HEK293T (cell line): ENCODE measurements around the gene TTC13.
A peak's percentile ranks its signal among the peaks of the same experiment; 100 is the strongest.

Experiments used
- CTCF ChIA-PET: fragments of 350-600 bp; formaldehyde crosslinking; extraction: SDS; loops from one replicate; lab custom pipeline; 2021; ENCODE audit warnings: antibody characterized with exemption, inconsistent platforms; lab: Yijun Ruan, JAX
- POLR2A ChIA-PET: fragments of 350-600 bp; formaldehyde crosslinking; extraction: SDS; loops from one replicate; lab custom pipeline; 2020; ENCODE audit warnings: antibody characterized with exemption, inconsistent platforms; lab: Yijun Ruan, JAX
- DNase-seq: peaks from one replicate; pipeline ENCODE4 v3.0.0; 2012; ENCODE audit warnings: mixed read lengths; ENCODE audit errors: extremely low spot score
- ARNT ChIP-seq: fragments of 450-650 bp; IDR thresholded peaks from 2 replicates; pipeline ENCODE4 v1.6.1; 2017; ENCODE audit warnings: mild to moderate bottlenecking
- BHLHE40 ChIP-seq: fragments of 450-650 bp; IDR thresholded peaks from 2 replicates; pipeline ENCODE4 v1.6.1; 2016; ENCODE audit warnings: mild to moderate bottlenecking, moderate library complexity, borderline replicate concordance
- CTBP1 ChIP-seq: fragments of 450-650 bp; IDR thresholded peaks from 2 replicates; pipeline ENCODE4 v1.6.1; 2016; ENCODE audit warnings: borderline replicate concordance
- ELF4 ChIP-seq: fragments of 450-650 bp; IDR thresholded peaks from 2 replicates; pipeline ENCODE4 v1.6.1; 2017; ENCODE audit warnings: antibody characterized with exemption
- FOXA1 ChIP-seq: fragments of 450-650 bp; IDR thresholded peaks from 2 replicates; pipeline ENCODE4 v1.6.1; 2016; ENCODE audit warnings: mild to moderate bottlenecking
- FOXK2 ChIP-seq: fragments of 450-650 bp; IDR thresholded peaks from 2 replicates; pipeline ENCODE4 v1.6.1; 2016; ENCODE audit warnings: mild to moderate bottlenecking
- FOXM1 ChIP-seq: fragments of 450-650 bp; IDR thresholded peaks from 2 replicates; pipeline ENCODE4 v1.6.1; 2017; ENCODE audit warnings: mild to moderate bottlenecking, borderline replicate concordance
- HDGF ChIP-seq: fragments of 450-650 bp; IDR thresholded peaks from 2 replicates; pipeline ENCODE4 v1.6.1; 2017; ENCODE audit warnings: antibody characterized with exemption, borderline replicate concordance
- L3MBTL2 ChIP-seq: fragments of 450-650 bp; conservative IDR thresholded peaks from 2 replicates; pipeline ENCODE4 v1.6.1; 2016; ENCODE audit warnings: mild to moderate bottlenecking
- LEF1 ChIP-seq: fragments of 450-650 bp; IDR thresholded peaks from 2 replicates; pipeline ENCODE4 v1.6.1; 2017; ENCODE audit warnings: mild to moderate bottlenecking, borderline replicate concordance
- NFRKB ChIP-seq: fragments of 450-650 bp; IDR thresholded peaks from 2 replicates; pipeline ENCODE4 v1.6.1; 2016; ENCODE audit warnings: mild to moderate bottlenecking, moderate library complexity
- SP1 ChIP-seq: fragments of 450-650 bp; IDR thresholded peaks from 2 replicates; pipeline ENCODE4 v1.6.1; 2017
- SUZ12 ChIP-seq: fragments of 450-650 bp; IDR thresholded peaks from 2 replicates; pipeline ENCODE4 v1.6.1; 2016; ENCODE audit warnings: mild to moderate bottlenecking
- TARDBP ChIP-seq: fragments of 450-650 bp; IDR thresholded peaks from 2 replicates; pipeline ENCODE4 v1.6.1; 2016
- ZNF384 ChIP-seq: fragments of 450-650 bp; IDR thresholded peaks from 2 replicates; pipeline ENCODE4 v1.6.1; 2016
- TF ChIP-seq, protein P1 (sequence below): fragments of 450-650 bp; IDR thresholded peaks from 2 replicates; pipeline ENCODE4 v1.6.1; 2016

The TTC13 gene

DNA sequence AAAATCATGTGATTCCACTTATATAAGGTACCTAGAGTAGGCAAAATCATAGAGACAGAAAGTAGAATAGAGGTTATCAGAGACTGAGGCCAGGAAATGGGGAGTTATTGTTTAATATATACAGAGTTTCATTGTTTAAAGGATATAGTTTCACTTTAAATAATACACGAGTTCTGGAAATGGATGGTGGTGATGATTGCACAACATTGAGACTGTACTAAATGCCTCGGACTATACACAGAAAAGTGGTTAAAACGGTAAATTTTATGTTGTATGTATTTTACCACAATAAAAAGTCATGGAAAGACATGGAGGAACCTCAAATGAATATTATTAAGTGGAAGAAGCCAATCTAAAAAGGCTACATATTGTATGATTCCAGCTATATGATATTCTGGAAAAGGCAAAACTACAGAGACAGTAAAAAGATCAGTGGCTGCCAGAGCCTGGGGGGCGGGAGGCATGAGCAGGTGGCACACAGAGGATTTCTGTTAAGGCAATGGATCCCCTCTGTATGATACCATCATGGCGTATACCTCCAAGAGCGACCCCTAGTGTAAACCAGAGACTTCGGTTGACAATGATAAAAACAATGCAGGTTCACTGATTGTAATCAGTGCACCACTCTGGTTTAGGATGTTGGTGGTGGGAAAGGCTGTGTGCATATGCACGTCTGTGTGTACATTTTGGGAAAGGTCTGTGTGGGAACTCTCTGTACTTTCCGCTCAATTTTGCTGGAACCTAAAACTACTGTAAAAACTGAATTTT, 117.9 kb downstream of the TTC13 start:
- no peak for DNase-seq
- no peak for TF ChIP-seq TARDBP
- no peak for TF ChIP-seq L3MBTL2
- no peak for TF ChIP-seq CTBP1
- no peak for TF ChIP-seq ZNF384
- TF ChIP-seq SP1 = no peak
- no peak for TF ChIP-seq FOXA1
- no peak for TF ChIP-seq ARNT
- TF ChIP-seq FOXK2 = no peak
- no peak for TF ChIP-seq BHLHE40
- no peak for TF ChIP-seq ELF4
- TF ChIP-seq SUZ12 = no peak
- TF ChIP-seq FOXM1 = no peak
- no peak for TF ChIP-seq NFRKB
- TF ChIP-seq LEF1 = no peak
- TF ChIP-seq, protein P1, sequence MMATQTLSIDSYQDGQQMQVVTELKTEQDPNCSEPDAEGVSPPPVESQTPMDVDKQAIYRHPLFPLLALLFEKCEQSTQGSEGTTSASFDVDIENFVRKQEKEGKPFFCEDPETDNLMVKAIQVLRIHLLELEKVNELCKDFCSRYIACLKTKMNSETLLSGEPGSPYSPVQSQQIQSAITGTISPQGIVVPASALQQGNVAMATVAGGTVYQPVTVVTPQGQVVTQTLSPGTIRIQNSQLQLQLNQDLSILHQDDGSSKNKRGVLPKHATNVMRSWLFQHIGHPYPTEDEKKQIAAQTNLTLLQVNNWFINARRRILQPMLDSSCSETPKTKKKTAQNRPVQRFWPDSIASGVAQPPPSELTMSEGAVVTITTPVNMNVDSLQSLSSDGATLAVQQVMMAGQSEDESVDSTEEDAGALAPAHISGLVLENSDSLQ = no peak
- TF ChIP-seq HDGF = no peak
- POLR2A ChIA-PET = no interaction called here
- CTCF ChIA-PET = no interaction called here

DNA sequence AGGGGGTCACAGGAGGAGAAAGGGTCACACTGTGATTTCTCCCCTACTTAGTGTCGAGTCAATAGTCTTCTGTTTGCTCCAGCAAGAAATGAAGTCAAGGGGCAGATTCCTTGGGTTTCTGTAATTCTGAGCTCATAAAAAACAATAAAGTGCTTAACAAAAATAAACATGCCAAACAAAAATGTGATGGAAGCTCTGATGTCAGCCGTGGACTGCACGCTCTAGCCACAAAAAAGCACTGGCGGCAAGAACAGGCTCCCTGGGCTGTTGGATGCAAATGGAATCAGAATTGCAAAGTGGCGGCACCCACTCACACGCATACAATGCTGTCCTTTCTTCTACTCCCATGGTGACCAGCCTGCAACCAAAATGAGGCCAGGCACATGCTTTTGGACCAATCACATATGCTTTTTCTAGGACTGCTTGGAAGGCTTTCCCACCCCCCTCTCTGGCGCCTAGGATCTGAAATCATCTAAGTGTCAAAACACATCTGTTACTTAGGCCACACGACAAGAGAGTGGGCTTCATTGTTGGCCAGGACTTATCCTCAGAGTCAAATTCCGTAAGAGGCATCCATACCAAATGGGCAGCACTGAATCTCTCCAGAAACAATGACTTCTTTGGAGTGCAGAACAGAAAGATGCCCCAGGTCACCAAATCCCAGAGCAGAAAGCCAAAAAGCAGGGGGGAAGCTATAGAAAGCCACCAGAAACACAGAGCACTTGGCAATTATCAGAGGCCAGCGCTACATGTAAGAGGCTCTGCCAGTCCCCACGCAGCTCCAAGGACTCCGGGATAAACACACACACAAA, 119.5 kb downstream of the TTC13 start:
- no peak for TF ChIP-seq ZNF384
- no peak for TF ChIP-seq FOXM1
- TF ChIP-seq BHLHE40 = no peak
- TF ChIP-seq, protein P1 = no peak; the same call in 1 of the 2 replicates
- no peak for TF ChIP-seq FOXA1
- TF ChIP-seq SP1 = no peak
- no peak for TF ChIP-seq NFRKB
- TF ChIP-seq TARDBP = no peak
- TF ChIP-seq ELF4 = no peak
- TF ChIP-seq ARNT = peak; percentile 95
- peak; percentile 48; the same call in 1 of the 2 replicates for TF ChIP-seq L3MBTL2
- ChIA-PET CTCF (interaction anchor here (0.5 to 0.8 kb wide), 2 partner anchors 15 to 451 kb away, joined by 3 read pairs; no protein-coding TSS in a partner anchor), POLR2A (interaction anchor here (1.7 to 1.8 kb wide), 2 partner anchors 8 to 10 kb away, joined by 8 to 14 read pairs; partner anchors contain the start of gene C1orf198)
- no peak for DNase-seq

DNA sequence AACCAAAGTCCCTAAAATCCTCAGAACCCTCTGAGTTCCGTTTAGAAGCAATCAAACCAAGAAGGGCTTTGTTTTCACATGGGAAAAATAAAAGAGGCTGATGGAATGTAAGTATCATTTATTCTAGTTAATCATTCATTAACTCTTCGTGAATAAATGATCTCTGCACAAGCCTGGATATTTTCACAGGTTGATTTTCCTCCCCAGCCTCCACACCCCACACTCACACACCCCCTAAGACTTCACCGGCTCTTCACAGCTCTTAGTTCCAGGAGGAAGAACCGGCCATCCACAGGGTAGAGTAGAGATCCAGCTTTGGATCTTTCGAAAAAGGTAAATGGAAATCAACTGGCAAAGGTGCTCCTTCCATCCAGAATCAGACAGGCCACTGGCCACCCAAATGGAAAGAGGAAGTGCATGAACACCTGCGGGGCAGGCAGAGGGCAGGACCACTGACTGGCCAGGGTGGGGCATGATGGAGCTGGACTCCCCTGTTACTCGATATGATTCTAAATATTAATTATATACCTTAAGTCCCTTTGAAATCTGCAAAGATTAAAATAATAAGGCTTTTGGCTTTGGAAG, 120.3 kb downstream of the TTC13 start:
- no peak for DNase-seq
- ChIA-PET CTCF (interaction anchor here (0.5 to 0.8 kb wide), 2 partner anchors 16 to 450 kb away, joined by 3 read pairs; no protein-coding TSS in a partner anchor), POLR2A (interaction anchor here (1.7 to 1.8 kb wide), 2 partner anchors 9 to 11 kb away, joined by 8 to 14 read pairs; partner anchors contain the start of gene C1orf198)
- no peak for TF ChIP-seq ZNF384
- no peak for TF ChIP-seq TARDBP
- TF ChIP-seq LEF1 = no peak
- no peak for TF ChIP-seq BHLHE40
- TF ChIP-seq NFRKB = no peak
- TF ChIP-seq FOXK2 = no peak
- TF ChIP-seq SP1 = no peak
- TF ChIP-seq ELF4 = no peak
- TF ChIP-seq CTBP1 = no peak
- TF ChIP-seq HDGF = no peak
- TF ChIP-seq L3MBTL2 = no peak
- no peak for TF ChIP-seq SUZ12
- TF ChIP-seq, protein P1 = no peak
- TF ChIP-seq FOXM1 = no peak
- no peak for TF ChIP-seq ARNT
- no peak for TF ChIP-seq FOXA1

DNA sequence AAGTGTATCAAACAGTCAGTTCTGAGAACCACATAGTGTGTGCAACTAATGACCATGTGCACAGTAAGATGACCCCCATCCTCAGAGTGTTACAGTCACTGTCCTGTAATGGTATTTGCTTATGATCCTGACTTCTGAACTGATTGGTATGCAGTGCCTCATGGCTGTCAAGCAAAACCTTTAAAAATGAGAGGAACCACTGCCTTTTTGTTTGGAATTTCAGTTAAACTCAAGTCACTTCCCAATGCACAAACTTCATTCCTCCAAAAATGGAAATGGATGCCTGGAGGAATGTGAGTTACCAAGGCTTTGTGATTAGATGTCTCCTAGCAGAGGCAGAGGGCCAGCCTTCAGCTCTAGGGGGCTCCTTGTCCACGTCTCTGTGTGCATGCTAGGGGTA, 120.8 kb downstream of the TTC13 start:
- ChIA-PET POLR2A (interaction anchor here (1.7 to 1.8 kb wide), 2 partner anchors 10 to 11 kb away, joined by 8 to 14 read pairs; partner anchors contain the start of gene C1orf198), CTCF (no interaction called here)
- TF ChIP-seq HDGF = no peak
- TF ChIP-seq BHLHE40 = no peak
- TF ChIP-seq LEF1 = no peak
- TF ChIP-seq ELF4 = no peak
- no peak for TF ChIP-seq SUZ12
- no peak for DNase-seq

DNA sequence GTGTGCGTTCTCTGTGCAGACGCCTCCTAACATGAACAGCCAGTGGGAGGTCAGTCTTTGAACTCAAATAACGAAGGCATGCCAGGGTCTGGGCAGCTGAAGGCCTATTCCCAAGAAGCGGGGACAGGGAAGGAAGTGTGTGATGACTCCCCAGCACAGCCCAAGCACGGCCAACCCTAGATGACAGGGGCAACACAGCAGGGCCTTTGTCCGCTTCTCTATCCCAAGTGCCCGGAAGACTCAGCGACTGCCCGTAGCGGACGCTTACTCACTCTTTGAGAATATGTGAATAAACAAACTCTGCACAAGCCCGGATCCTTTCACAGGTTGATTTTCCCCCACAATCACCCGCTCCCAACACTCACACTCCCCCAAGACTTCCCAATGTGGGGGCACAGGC, 121.6 kb downstream of the TTC13 start:
- CTCF ChIA-PET = no interaction called here
- TF ChIP-seq BHLHE40 = no peak
- no peak for TF ChIP-seq ELF4
- no peak for TF ChIP-seq FOXK2
- no peak for TF ChIP-seq LEF1
- TF ChIP-seq ZNF384 = no peak
- no peak for TF ChIP-seq HDGF
- no peak for TF ChIP-seq ARNT
- TF ChIP-seq, protein P1 = no peak
- TF ChIP-seq L3MBTL2 = no peak
- TF ChIP-seq FOXA1 = no peak
- no peak for TF ChIP-seq SUZ12
- no peak for TF ChIP-seq CTBP1
- no peak for TF ChIP-seq NFRKB
- no peak for TF ChIP-seq SP1
- no peak for TF ChIP-seq TARDBP
- TF ChIP-seq FOXM1 = no peak
- no peak for DNase-seq
- POLR2A ChIA-PET = no interaction called here
